Endothelial cell of umbilical vein (primary cell): ENCODE measurements around the gene GALNT3. TPM values are rescaled to one million over a fixed set of nuclear protein-coding genes. Genes with fewer than 3 reads are reported as not detected.

Experiments
- BruUV-seq: library from RNA; stranded (reverse); fragments of 400-500 nt; replicated peaks from 2 replicates; lab custom pipeline; 2021; lab: Mats Ljungman, UMichigan
- CTCF ChIA-PET: fragments of 300-600, 350-600 bp; sonication (Branson Sonifier 250); formaldehyde crosslinking; loops from one replicate; lab custom pipeline; 2021; ENCODE audit warnings: antibody characterized with exemption, inconsistent platforms; lab: Charles Lee
- POLR2A ChIA-PET: fragments of 300-600, 350-600 bp; sonication (Branson Sonifier 250); formaldehyde crosslinking; loops from one replicate; lab custom pipeline; 2021; ENCODE audit warnings: antibody characterized with exemption, inconsistent platforms; lab: Charles Lee
- DNase-seq: peaks from one replicate; pipeline ENCODE4 v3.0.0-alpha.2; 2011; ENCODE audit warnings: low read depth, low spot score
- FAIRE-seq: peaks from 2 replicates; lab custom pipeline; 2011; peaks lifted over from hg19 to GRCh38; lab: Jason Lieb, UNC
- H2AFZ ChIP-seq: 2 replicates; pipeline ENCODE4 v1.6.0; 2012; ENCODE audit warnings: low read depth, low read length, control low read depth, inconsistent platforms
- H3K27ac ChIP-seq: 2 replicates; pipeline ENCODE4 v1.5.1; 2011; ENCODE audit warnings: low read depth, mild to moderate bottlenecking, control low read depth, low read length, moderate library complexity; ENCODE audit not compliant: insufficient read depth
- H3K27me3 ChIP-seq, 2 experiments: 2 replicates each; pipeline versions ENCODE4 v1.6.0 to v1.6.1; 2011; ENCODE audit warnings: low read length in 2 of 2, mixed read lengths in 1 of 2; ENCODE audit not compliant: control insufficient read depth in 2 of 2, insufficient read depth in 2 of 2
- H3K36me3 ChIP-seq, 2 experiments: 2 replicates in 1 of 2; 3 replicates in 1 of 2; pipeline ENCODE4 v1.5.1; 2011; ENCODE audit warnings: low read length in 2 of 2, mild to moderate bottlenecking in 1 of 2, moderate library complexity in 1 of 2; ENCODE audit not compliant: control insufficient read depth in 2 of 2, insufficient read depth in 2 of 2; ENCODE audit errors: extremely low read depth in 1 of 2
- H3K4me1 ChIP-seq: 3 replicates; pipeline ENCODE4 v1.5.1; 2011; ENCODE audit warnings: mild to moderate bottlenecking, low read length; ENCODE audit not compliant: control insufficient read depth, insufficient read depth; ENCODE audit errors: extremely low read depth
- H3K4me2 ChIP-seq: 2 replicates; pipeline ENCODE4 v1.6.1; 2011; ENCODE audit warnings: low read length, control low read depth, mixed read lengths; ENCODE audit not compliant: insufficient read depth
- H3K4me3 ChIP-seq, 3 experiments: fragments of 200-600 bp in 1 of 3; sonication (generic), shearing (Covaris generic) in 1 of 3; replicated peaks in 1 of 3; 2 replicates each; pipeline ENCODE4 v1.5.1; 2011 to 2016; ENCODE audit warnings: control low read depth in 3 of 3, low read length in 3 of 3, mild to moderate bottlenecking in 2 of 3, inconsistent platforms in 1 of 3, low read depth in 1 of 3, moderate library complexity in 1 of 3; ENCODE audit not compliant: insufficient read depth in 1 of 3
- H3K79me2 ChIP-seq: 2 replicates; pipeline ENCODE4 v1.6.0; 2012; ENCODE audit warnings: low read length, inconsistent platforms; ENCODE audit not compliant: control insufficient read depth, insufficient read depth
- H3K9ac ChIP-seq: replicated peaks from 2 replicates; pipeline ENCODE3; 2011; ENCODE audit warnings: low read length, control low read depth; ENCODE audit not compliant: insufficient read depth; ENCODE audit errors: extremely low read depth
- H3K9me1 ChIP-seq: replicated peaks from 3 replicates; pipeline ENCODE4 v1.6.0; 2011; ENCODE audit warnings: mild to moderate bottlenecking, low read length; ENCODE audit not compliant: control insufficient read depth, insufficient read depth; ENCODE audit errors: extremely low read depth
- H3K9me3 ChIP-seq: replicated peaks from 2 replicates; pipeline ENCODE4 v1.5.1; 2012; ENCODE audit warnings: low read length, inconsistent platforms; ENCODE audit not compliant: control insufficient read depth, insufficient read depth
- H4K20me1 ChIP-seq: replicated peaks from 2 replicates; pipeline ENCODE3; 2011; ENCODE audit warnings: mild to moderate bottlenecking, low read length; ENCODE audit not compliant: control insufficient read depth, insufficient read depth; ENCODE audit errors: extremely low read depth
- EZH2 ChIP-seq: IDR thresholded peaks from 2 replicates; pipeline ENCODE4 v1.6.1; 2012; ENCODE audit warnings: borderline replicate concordance, low read depth, mild to moderate bottlenecking, moderate library complexity, low read length, inconsistent platforms; ENCODE audit not compliant: severe bottlenecking
- FOS ChIP-seq: IDR thresholded peaks from 2 replicates; pipeline ENCODE4 v1.6.1; 2011; ENCODE audit warnings: mild to moderate bottlenecking, low read length, moderate library complexity, borderline replicate concordance; ENCODE audit not compliant: insufficient read depth
- GATA2 ChIP-seq: IDR thresholded peaks from 2 replicates; pipeline ENCODE4 v1.7.0; 2011; ENCODE audit warnings: low read depth, mild to moderate bottlenecking, moderate library complexity, mixed read lengths, low read length; ENCODE audit not compliant: insufficient read length, insufficient read depth
- JUN ChIP-seq: IDR thresholded peaks from 2 replicates; pipeline ENCODE4 v1.6.1; 2011; ENCODE audit warnings: borderline replicate concordance, low read depth; ENCODE audit not compliant: insufficient read length, insufficient read depth
- MYC ChIP-seq: IDR thresholded peaks from one replicate; pipeline ENCODE4 v1.6.1; 2011; ENCODE audit warnings: mild to moderate bottlenecking, low read depth, low read length
- POLR2A ChIP-seq: IDR thresholded peaks from 2 replicates; pipeline ENCODE4 v1.6.1; 2012; ENCODE audit warnings: low read depth, mild to moderate bottlenecking, control low read depth, low read length
- POLR2AphosphoS5 ChIP-seq: IDR thresholded peaks from 2 replicates; pipeline ENCODE4 v1.6.1; 2012; ENCODE audit warnings: low read depth, mild to moderate bottlenecking, control low read depth, low read length, moderate library complexity; ENCODE audit not compliant: insufficient read depth
- dilution Hi-C: fragments of 300-500 bp; cut with MboI; formaldehyde crosslinking; loops from one replicate; pipeline ENCODE4 v1.15.0; 2019; ENCODE audit warnings: low sequenced_read_pairs; ENCODE audit not compliant: extremely low pct_ligation_motif_present
- intact Hi-C: fragments of 100-400 bp; cut with micrococcal nuclease; formaldehyde crosslinking; loops from one replicate; pipeline ENCODE4 v1.10.0; 2022
- polyA plus RNA-seq, 4 experiments: library from polyadenylated mRNA; depleted of rRNA in 3 of 4; stranded (reverse) in 3 of 4; unstranded in 1 of 4; fragments of >200 nt; gene quantifications; 2 replicates each; pipeline versions ENCODE4 v1.2.1 to v1.2.3, GENCODE V29; 2011 to 2012; ENCODE audit warnings: missing spikeins in 1 of 4
- total RNA-seq: library from RNA; stranded (reverse); gene quantifications from 2 replicates; pipeline ENCODE4 v1.2.3, GENCODE V29; 2021
- TF ChIP-seq, protein P1 (sequence below): IDR thresholded peaks from 2 replicates; pipeline ENCODE4 v1.6.1; 2011; ENCODE audit not compliant: insufficient read depth, insufficient read length

The GALNT3 gene
- total and polyA plus RNA-seq, 2 donors (not counting 3 experiments of a cell fraction or from before 2014, with no cell fraction given), result 0.07 to 0.82 TPM

DNA sequence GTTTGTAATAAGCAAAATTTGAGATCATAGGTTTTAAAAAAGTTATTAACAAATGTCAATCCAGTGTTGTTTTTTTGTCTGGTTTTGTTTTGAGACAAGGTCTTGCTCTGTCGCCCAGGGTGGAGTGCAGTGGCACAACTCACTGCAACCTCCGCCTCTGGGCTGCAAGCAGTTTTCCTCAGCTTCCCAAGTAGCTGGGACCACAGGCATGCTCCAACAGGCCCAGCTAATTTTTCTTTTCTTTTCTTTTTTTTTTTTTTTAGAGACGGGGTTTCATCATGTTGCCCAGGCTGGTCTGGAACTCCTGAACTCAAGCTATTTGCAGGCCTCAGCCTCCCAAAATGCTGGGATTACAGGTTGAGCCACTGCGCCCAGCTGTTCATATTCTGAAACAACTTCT, 31.3 kb downstream of the GALNT3 start:
- DNase-seq, result no peak
- TF ChIP-seq, protein P1, sequence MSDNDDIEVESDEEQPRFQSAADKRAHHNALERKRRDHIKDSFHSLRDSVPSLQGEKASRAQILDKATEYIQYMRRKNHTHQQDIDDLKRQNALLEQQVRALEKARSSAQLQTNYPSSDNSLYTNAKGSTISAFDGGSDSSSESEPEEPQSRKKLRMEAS, result no peak
- no peak for TF ChIP-seq GATA2
- H3K9me3 ChIP-seq, result no peaks in the 10 kb centered on the region
- H3K4me2 ChIP-seq, result no peak overlapping the region
- H3K27me3 ChIP-seq, result no peaks in the 10 kb centered on the region
- no peak overlapping the region for H2AFZ ChIP-seq
- H3K27ac ChIP-seq, result no peak overlapping the region
- H3K36me3 ChIP-seq, result no peaks in the 10 kb centered on the region
- POLR2A ChIA-PET, result no interaction called here
- intact Hi-C loops (no loop called here), dilution Hi-C loops (no loop called here)
- H3K4me3 ChIP-seq, result no peak overlapping the region
- no TSS peak for BruUV-seq
- H3K9me1 ChIP-seq, result no peaks in the 10 kb centered on the region
- H3K79me2 ChIP-seq, result no peaks in the 10 kb centered on the region
- H3K4me1 ChIP-seq, result no peaks in the 10 kb centered on the region
- H3K9ac ChIP-seq, result no peak overlapping the region
- CTCF ChIA-PET, result interaction anchor here (1.4 to 2.0 kb wide), 2 partner anchors 8 to 16 kb away, joined by 4 to 5 read pairs; no protein-coding TSS in a partner anchor
- no peaks in the 10 kb centered on the region for H4K20me1 ChIP-seq
- FAIRE-seq, result no peak

- H4K20me1 ChIP-seq, result no peaks in the 10 kb centered on the region
- H3K9ac ChIP-seq, result no peak overlapping the region
- no TSS peak for BruUV-seq
- no peaks in the 10 kb centered on the region for H3K4me1 ChIP-seq
- no peak overlapping the region for H3K27ac ChIP-seq
- H3K4me2 ChIP-seq, result no peak overlapping the region
- H3K36me3 ChIP-seq, result no peaks in the 10 kb centered on the region
- H3K9me1 ChIP-seq, result no peaks in the 10 kb centered on the region
- intact Hi-C loops, result no loop called here
- dilution Hi-C loops, result no loop called here
- peak; percentile 4 for DNase-seq
- H3K4me3 ChIP-seq, result no peak overlapping the region
- H3K79me2 ChIP-seq, result no peaks in the 10 kb centered on the region
- peaks cover 0 to 1% of the 10 kb centered on the region in 2 experiments for H3K27me3 ChIP-seq
- no peak for FAIRE-seq
- POLR2A ChIA-PET, result no interaction called here
- TF ChIP-seq, protein P1, result no peak
- TF ChIP-seq MYC, result no peak
- TF ChIP-seq POLR2AphosphoS5, result no peak
- no peak for TF ChIP-seq GATA2
- no peak for TF ChIP-seq JUN
- TF ChIP-seq POLR2A, result no peak
- no peak for TF ChIP-seq FOS
- TF ChIP-seq EZH2, result no peak
- H2AFZ ChIP-seq, result no peak overlapping the region
- CTCF ChIA-PET, result interaction anchor here (0.8 kb wide), 1 partner anchor 116 kb away, joined by 3 read pairs; no protein-coding TSS in a partner anchor
- H3K9me3 ChIP-seq, result no peaks in the 10 kb centered on the region
Measured at GRCh38 chr2:165757906-165758675, 36.0 kb downstream of the GALNT3 start.
